ENCODE results near the gene ACAP1. TPM values are rescaled to one million over a fixed set of nuclear protein-coding genes. Genes with fewer than 3 reads are reported as not detected.

The ACAP1 gene
- total and polyA plus RNA-seq, 9 of the 15 experiments (the other 6 are each of a cell fraction or from before 2014, with no cell fraction given): 0.15 to 8.5 (median 2.4) TPM

- TF ChIP-seq POLR2G (IDR thresholded peaks at IDR 0.05; ENCODE audit: low read depth, low read length): peak; percentile 83
- TF ChIP-seq CEBPG (CRISPR knock-in tag; IDR thresholded peaks at IDR 0.05): no peak
- no peak for TF ChIP-seq CEBPG (tag; conservative IDR thresholded peaks at IDR 0.05 in 1 of 2, IDR thresholded peaks at IDR 0.05 in 1 of 2)
- TF ChIP-seq ZNF449 (CRISPR knock-in tag; IDR thresholded peaks at IDR 0.05): no peak
- no peak for TF ChIP-seq TEAD1 (CRISPR knock-in tag; IDR thresholded peaks at IDR 0.05)
- TF ChIP-seq MCM3 (IDR thresholded peaks at IDR 0.05): no peak
- no peak for TF ChIP-seq NUFIP1 (IDR thresholded peaks at IDR 0.05; ENCODE audit: partially characterized antibody)
- no peak for TF ChIP-seq MITF (IDR thresholded peaks at IDR 0.05)
- TF ChIP-seq RFX5 (IDR thresholded peaks at IDR 0.05; ENCODE audit: low read depth, low read length): no peak
- no peak for TF ChIP-seq PHF21A (IDR thresholded peaks at IDR 0.05; ENCODE audit: borderline replicate concordance, low read depth)
- TF ChIP-seq RBM34 (IDR thresholded peaks at IDR 0.05; ENCODE audit: borderline replicate concordance, insufficient read depth, low read length): no peak
- TF ChIP-seq NFATC3 (IDR thresholded peaks at IDR 0.05): no peak
- no peak for TF ChIP-seq SOX6 (IDR thresholded peaks at IDR 0.05)
- no peak for TF ChIP-seq AFF1 (IDR thresholded peaks at IDR 0.05; ENCODE audit: low read depth in 1 of 2, partially characterized antibody in 2 of 2)
- TF ChIP-seq ZMIZ1 (IDR thresholded peaks at IDR 0.05; ENCODE audit: low read depth in 2 of 2, low read length in 2 of 2): no peak
- TF ChIP-seq PRMT5 (CRISPR knock-in tag; IDR thresholded peaks at IDR 0.05): no peak
- no peak for TF ChIP-seq SMARCC2 (IDR thresholded peaks at IDR 0.05; ENCODE audit: low read depth)
Observed at GRCh38 chr17:7306911-7307685, 29.2 kb upstream of the ACAP1 start, which contains the start of gene EIF5A (continued).

Measured in K562 (cell line).